Measurements from ENCODE around the gene PLXDC1.
"Not testable (repeated sequence)": the region's sequence is repeated elsewhere in the genome, so short reads cannot be mapped to it uniquely, and the experiment has no call there.

PLXDC1 gene

GRCh38 chr17:39080421-39081078, 70.9 kb downstream of the PLXDC1 start:
- no peak for DNase-seq (ENCODE audit: low read depth)
- H3K4me3 ChIP-seq (ENCODE audit: low read depth, low read length): no peak overlapping the region

GRCh38 chr17:39079836-39080235, 71.6 kb downstream of the PLXDC1 start:
- DNase-seq (ENCODE audit: low read depth): no peak
- H3K4me3 ChIP-seq (ENCODE audit: low read depth, low read length): no peak overlapping the region

GRCh38 chr17:39077866-39078265, 73.6 kb downstream of the PLXDC1 start:
- DNase-seq (ENCODE audit: low read depth): no peak
- no peak overlapping the region for H3K4me3 ChIP-seq (ENCODE audit: low read depth, low read length)

- DNase-seq (ENCODE audit: low read depth): no peak
Observed at GRCh38 chr17:39077252-39077651, 74.2 kb downstream of the PLXDC1 start.

GRCh38 chr17:39074676-39075075, 76.8 kb downstream of the PLXDC1 start:
- no peak for DNase-seq (ENCODE audit: low read depth)
- H3K4me3 ChIP-seq (ENCODE audit: low read depth, low read length): no peak overlapping the region

More at GRCh38 chr17:39077252-39077651, 74.2 kb downstream of the PLXDC1 start:
- H3K4me3 ChIP-seq (ENCODE audit: low read depth, low read length): no peak overlapping the region

- no peak overlapping the region for H3K4me3 ChIP-seq (ENCODE audit: low read depth, low read length)
- no peak for DNase-seq (ENCODE audit: low read depth)
Observed at GRCh38 chr17:39073916-39074315, 77.5 kb downstream of the PLXDC1 start.

- H3K4me3 ChIP-seq (ENCODE audit: low read depth, low read length): no peak overlapping the region
- no peak for DNase-seq (ENCODE audit: low read depth)
Observed at GRCh38 chr17:39073353-39073752, 78.1 kb downstream of the PLXDC1 start.

- H3K4me3 ChIP-seq (ENCODE audit: low read depth, low read length): no peak overlapping the region
Observed at GRCh38 chr17:39071573-39071972, 79.9 kb downstream of the PLXDC1 start.

GRCh38 chr17:39069114-39069756, 82.2 kb downstream of the PLXDC1 start:
- DNase-seq (ENCODE audit: low read depth): no peak
- H3K4me3 ChIP-seq (ENCODE audit: low read depth, low read length): no peak overlapping the region

More at GRCh38 chr17:39071573-39071972, 79.9 kb downstream of the PLXDC1 start:
- no peak for DNase-seq (ENCODE audit: low read depth)

GRCh38 chr17:39064819-39065218, 86.6 kb downstream of the PLXDC1 start:
- H3K4me3 ChIP-seq (ENCODE audit: low read depth, low read length): no peak overlapping the region
- no peak for DNase-seq (ENCODE audit: low read depth)

GRCh38 chr17:39064374-39064773, 87.1 kb downstream of the PLXDC1 start:
- no peak overlapping the region for H3K4me3 ChIP-seq (ENCODE audit: low read depth, low read length)
- peak; percentile 54 for DNase-seq (ENCODE audit: low read depth)

- no peak for DNase-seq (ENCODE audit: low read depth)
- H3K4me3 ChIP-seq (ENCODE audit: low read depth, low read length): no peak overlapping the region
Observed at GRCh38 chr17:39063681-39064069, 87.8 kb downstream of the PLXDC1 start.

GRCh38 chr17:39062846-39063680, 88.4 kb downstream of the PLXDC1 start:
- no peak overlapping the region for H3K4me3 ChIP-seq (ENCODE audit: low read depth, low read length)
- DNase-seq (ENCODE audit: low read depth): no peak

GRCh38 chr17:39058524-39058923, 92.9 kb downstream of the PLXDC1 start:
- no peak overlapping the region for H3K4me3 ChIP-seq (ENCODE audit: low read depth, low read length)
- no peak for DNase-seq (ENCODE audit: low read depth)

GRCh38 chr17:39057701-39058206, 93.7 kb downstream of the PLXDC1 start:
- no peak for DNase-seq (ENCODE audit: low read depth)
- H3K4me3 ChIP-seq (ENCODE audit: low read depth, low read length): no peak overlapping the region

GRCh38 chr17:39054111-39054645, 97.3 kb downstream of the PLXDC1 start:
- no peak overlapping the region for H3K4me3 ChIP-seq (ENCODE audit: low read depth, low read length)
- no peak for DNase-seq (ENCODE audit: low read depth)

- not testable (repeated sequence) for DNase-seq (ENCODE audit: low read depth); H3K4me3 ChIP-seq (ENCODE audit: low read depth, low read length)
Observed at GRCh38 chr17:39052423-39052822, 99.0 kb downstream of the PLXDC1 start.

GRCh38 chr17:39051001-39051585, 100.3 kb downstream of the PLXDC1 start:
- DNase-seq (ENCODE audit: low read depth): no peak
- H3K4me3 ChIP-seq (ENCODE audit: low read depth, low read length): no peak overlapping the region

GRCh38 chr17:39045948-39046679, 105.3 kb downstream of the PLXDC1 start:
- no peak for DNase-seq (ENCODE audit: low read depth)
- no peak overlapping the region for H3K4me3 ChIP-seq (ENCODE audit: low read depth, low read length)

Measured in skeletal muscle cell (primary cell).